Measurements from ENCODE around the gene DPP4.

GRCh38 chr2:162075689-162076132 is 1.7 kb upstream of the DPP4 start:
- TF ChIP-seq CTCF (IDR thresholded peaks at IDR 0.05) (no peak), EZH2 (IDR thresholded peaks at IDR 0.05) (no peak), EZH2phosphoT487 (IDR thresholded peaks at IDR 0.05) (no peak)

Data from neural progenitor cell (in vitro differentiated cells).